Measurements from ENCODE around the gene KHDC1L. TPM values are rescaled to one million over a fixed set of nuclear protein-coding genes. Genes with fewer than 3 reads are reported as not detected.
"Not testable (repeated sequence)": the region's sequence is repeated elsewhere in the genome, so short reads cannot be mapped to it uniquely, and the experiment has no call there.

The KHDC1L gene
- total RNA-seq, 2 donors from 2014 or later, result not detected

GRCh38 chr6:73233971-73234370 lies 8.7 kb upstream of the KHDC1L start:
- not testable (repeated sequence) for H3K27me3 Mint-ChIP-seq; H3K4me3 Mint-ChIP-seq; H3K27ac Mint-ChIP-seq; H3K36me3 Mint-ChIP-seq (ENCODE audit: low read depth); H3K4me1 Mint-ChIP-seq; H3K9me3 Mint-ChIP-seq; ATAC-seq (replicated peaks)

- ATAC-seq (replicated peaks), result no peak
- no peak overlapping the region for H3K4me3 Mint-ChIP-seq
- no peak overlapping the region for H3K27ac Mint-ChIP-seq
- H3K9me3 Mint-ChIP-seq, result no peaks in the 10 kb centered on the region
- no peaks in the 10 kb centered on the region for H3K36me3 Mint-ChIP-seq (ENCODE audit: low read depth)
- no peaks in the 10 kb centered on the region for H3K27me3 Mint-ChIP-seq
- H3K4me1 Mint-ChIP-seq, result no peaks in the 10 kb centered on the region
Observed at GRCh38 chr6:73233048-73233447, 7.8 kb upstream of the KHDC1L start.

GRCh38 chr6:73231986-73232391 lies 6.7 kb upstream of the KHDC1L start:
- H3K4me1 Mint-ChIP-seq, result no peaks in the 10 kb centered on the region
- no peaks in the 10 kb centered on the region for H3K27me3 Mint-ChIP-seq
- no peak overlapping the region for H3K4me3 Mint-ChIP-seq
- no peak overlapping the region for H3K27ac Mint-ChIP-seq
- H3K9me3 Mint-ChIP-seq, result no peaks in the 10 kb centered on the region
- H3K36me3 Mint-ChIP-seq (ENCODE audit: low read depth), result no peaks in the 10 kb centered on the region
- ATAC-seq (replicated peaks), result peak; percentile 50

GRCh38 chr6:73227606-73228255 lies 2.4 kb upstream of the KHDC1L start:
- Mint-ChIP-seq H3K27ac (no peak overlapping the region), H3K9me3 (no peaks in the 10 kb centered on the region), H3K4me3 (no peak overlapping the region), H3K4me1 (peaks cover 4% of the 10 kb centered on the region), H3K27me3 (no peaks in the 10 kb centered on the region), H3K36me3 (ENCODE audit: low read depth) (no peaks in the 10 kb centered on the region)
- ATAC-seq (replicated peaks), result no peak

- Mint-ChIP-seq H3K4me3 (no peak overlapping the region), H3K9me3 (no peaks in the 10 kb centered on the region), H3K4me1 (no peaks in the 10 kb centered on the region), H3K27ac (no peak overlapping the region), H3K36me3 (ENCODE audit: low read depth) (no peaks in the 10 kb centered on the region), H3K27me3 (no peaks in the 10 kb centered on the region)
- no peak for ATAC-seq (replicated peaks)
Observed at GRCh38 chr6:73216859-73217258, 8.4 kb downstream of the KHDC1L start.

- H3K27me3 Mint-ChIP-seq, result no peaks in the 10 kb centered on the region
- H3K4me3 Mint-ChIP-seq, result no peak overlapping the region
- H3K4me1 Mint-ChIP-seq, result no peaks in the 10 kb centered on the region
- no peaks in the 10 kb centered on the region for H3K36me3 Mint-ChIP-seq (ENCODE audit: low read depth)
- no peak for ATAC-seq (replicated peaks)
- no peak overlapping the region for H3K27ac Mint-ChIP-seq
- no peaks in the 10 kb centered on the region for H3K9me3 Mint-ChIP-seq
Observed at GRCh38 chr6:73209117-73209516, 16.2 kb downstream of the KHDC1L start.

- Mint-ChIP-seq H3K27me3 (no peaks in the 10 kb centered on the region), H3K9me3 (no peaks in the 10 kb centered on the region), H3K4me1 (no peaks in the 10 kb centered on the region), H3K27ac (no peak overlapping the region), H3K36me3 (ENCODE audit: low read depth) (no peaks in the 10 kb centered on the region), H3K4me3 (no peak overlapping the region)
- ATAC-seq (replicated peaks), result no peak
Observed at GRCh38 chr6:73207221-73207837, 18.0 kb downstream of the KHDC1L start.

- Mint-ChIP-seq H3K4me3 (no peak overlapping the region), H3K27me3 (no peaks in the 10 kb centered on the region), H3K27ac (no peak overlapping the region), H3K4me1 (no peaks in the 10 kb centered on the region), H3K9me3 (no peaks in the 10 kb centered on the region), H3K36me3 (ENCODE audit: low read depth) (no peaks in the 10 kb centered on the region)
- ATAC-seq (replicated peaks), result no peak
Observed at GRCh38 chr6:73204252-73204651, 21.0 kb downstream of the KHDC1L start.

- Mint-ChIP-seq H3K4me1 (no peaks in the 10 kb centered on the region), H3K4me3 (no peak overlapping the region), H3K27me3 (no peaks in the 10 kb centered on the region), H3K9me3 (no peaks in the 10 kb centered on the region), H3K36me3 (ENCODE audit: low read depth) (no peaks in the 10 kb centered on the region), H3K27ac (no peak overlapping the region)
- no peak for ATAC-seq (replicated peaks)
Observed at GRCh38 chr6:73203098-73203497, 22.2 kb downstream of the KHDC1L start.

- Mint-ChIP-seq H3K27me3 (no peaks in the 10 kb centered on the region), H3K4me3 (no peak overlapping the region), H3K36me3 (ENCODE audit: low read depth) (no peaks in the 10 kb centered on the region), H3K9me3 (no peaks in the 10 kb centered on the region), H3K4me1 (no peaks in the 10 kb centered on the region), H3K27ac (no peak overlapping the region)
- ATAC-seq (replicated peaks), result no peak
Observed at GRCh38 chr6:73200735-73201134, 24.6 kb downstream of the KHDC1L start.

- no peaks in the 10 kb centered on the region for H3K36me3 Mint-ChIP-seq (ENCODE audit: low read depth)
- no peaks in the 10 kb centered on the region for H3K27me3 Mint-ChIP-seq
- no peaks in the 10 kb centered on the region for H3K4me1 Mint-ChIP-seq
- no peak for ATAC-seq (replicated peaks)
- H3K4me3 Mint-ChIP-seq, result no peak overlapping the region
- no peak overlapping the region for H3K27ac Mint-ChIP-seq
- no peaks in the 10 kb centered on the region for H3K9me3 Mint-ChIP-seq
Observed at GRCh38 chr6:73200247-73200646, 25.0 kb downstream of the KHDC1L start.

- Mint-ChIP-seq H3K9me3 (no peaks in the 10 kb centered on the region), H3K27me3 (no peaks in the 10 kb centered on the region), H3K4me3 (no peak overlapping the region), H3K36me3 (ENCODE audit: low read depth) (no peaks in the 10 kb centered on the region), H3K4me1 (no peaks in the 10 kb centered on the region), H3K27ac (no peak overlapping the region)
- ATAC-seq (replicated peaks), result no peak
Observed at GRCh38 chr6:73194744-73195143, 30.6 kb downstream of the KHDC1L start.

GRCh38 chr6:73193302-73193701 lies 32.0 kb downstream of the KHDC1L start:
- not testable (repeated sequence) for H3K4me1 Mint-ChIP-seq; H3K27ac Mint-ChIP-seq; H3K9me3 Mint-ChIP-seq; ATAC-seq (replicated peaks); H3K27me3 Mint-ChIP-seq; H3K4me3 Mint-ChIP-seq; H3K36me3 Mint-ChIP-seq (ENCODE audit: low read depth)

GRCh38 chr6:73182021-73182607 lies 43.2 kb downstream of the KHDC1L start:
- H3K4me3 Mint-ChIP-seq, result no peak overlapping the region
- no peaks in the 10 kb centered on the region for H3K4me1 Mint-ChIP-seq
- H3K27me3 Mint-ChIP-seq, result peaks cover 3% of the 10 kb centered on the region
- no peaks in the 10 kb centered on the region for H3K36me3 Mint-ChIP-seq (ENCODE audit: low read depth)
- no peaks in the 10 kb centered on the region for H3K9me3 Mint-ChIP-seq
- ATAC-seq (replicated peaks), result no peak
- no peak overlapping the region for H3K27ac Mint-ChIP-seq
